Transverse colon (tissue), 4 donors: ENCODE results near the gene GNB1.

Experiments used
- CTCF ChIP-seq, 5 experiments: fragments of 200-600 bp in 3 of 5; fragments of 450-650 bp in 2 of 5; sonication (generic) in 3 of 5; IDR thresholded peaks; 1 replicate in 2 of 5; 2 replicates in 3 of 5; pipeline ENCODE4 v1.5.1; 2016 to 2017; ENCODE audit warnings: antibody characterized with exemption in 5 of 5, inconsistent platforms in 3 of 5, mild to moderate bottlenecking in 2 of 5, moderate library complexity in 1 of 5
- EP300 ChIP-seq: sonication (generic); formaldehyde crosslinking; IDR thresholded peaks from one replicate; pipeline ENCODE4 v1.6.1; 2017; ENCODE audit warnings: antibody characterized with exemption, low read depth
- POLR2A ChIP-seq: fragments of 450-650 bp; IDR thresholded peaks from one replicate; pipeline ENCODE4 v1.6.1; 2016; ENCODE audit warnings: antibody characterized with exemption, mild to moderate bottlenecking, moderate library complexity
- POLR2AphosphoS5 ChIP-seq, 3 donors: sonication (generic); formaldehyde crosslinking; IDR thresholded peaks; one replicate each; pipeline ENCODE4 v1.6.1; 2016; ENCODE audit warnings: antibody characterized with exemption in 3 of 3

GRCh38 chr1:1778663-1779319 lies 112.1 kb downstream of the GNB1 start:
- peak in 4 of 5 experiments; percentile 13 to 60 (median 26) for TF ChIP-seq CTCF (IDR thresholded peaks at IDR 0.05)
- peak; percentile 80 for TF ChIP-seq POLR2A
- no peak for TF ChIP-seq EP300
- peak; percentile 73 to 85 (median 82) for TF ChIP-seq POLR2AphosphoS5 (IDR thresholded peaks at IDR 0.05)
